NCI-H1436 (cell line): ENCODE measurements around the gene ANAPC2.

ENCODE experiments used
- DNase-seq: peaks from one replicate; lab custom pipeline; 2025; lab: John Stamatoyannopoulos, UW

The ANAPC2 gene

DNA sequence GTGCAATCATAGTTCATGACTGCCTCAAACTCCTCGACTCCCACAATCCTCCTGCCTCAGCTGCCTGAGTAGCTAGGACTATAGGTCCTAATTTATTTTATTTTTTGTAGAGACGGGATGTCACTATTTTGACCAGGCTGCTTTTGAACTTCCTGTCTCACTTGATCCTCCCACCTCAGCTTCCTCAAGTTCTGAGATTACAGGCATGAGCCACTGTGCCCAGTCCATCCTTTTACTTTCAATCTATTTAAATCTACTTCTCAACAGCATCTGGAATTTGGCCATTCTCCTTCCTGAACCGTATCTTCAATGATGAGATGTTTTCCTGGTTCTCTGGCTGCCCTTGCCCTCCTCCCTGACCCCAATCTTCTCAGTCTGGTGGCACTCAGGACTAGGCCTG lies 61.6 kb downstream of the ANAPC2 start:
- DNase-seq, result no peak
